Loucy (cell line): ENCODE measurements around the gene CLEC16A.

Experiments
- CTCF ChIP-seq: fragments of 200-600 bp; sonication (generic); conservative IDR thresholded peaks from 2 replicates; pipeline ENCODE4 v1.5.1; 2014; ENCODE audit warnings: mild to moderate bottlenecking, antibody characterized with exemption, low read length
- EZH2phosphoT487 ChIP-seq: fragments of 200-600 bp; IDR thresholded peaks from 2 replicates; pipeline ENCODE4 v1.6.1; 2018; ENCODE audit warnings: antibody characterized with exemption, mild to moderate bottlenecking, moderate library complexity, borderline replicate concordance

- TF ChIP-seq CTCF = no peak
- no peak for TF ChIP-seq EZH2phosphoT487
These were observed 3.0 kb upstream of the CLEC16A start for GRCh38 chr16:10941127-10941933.
